Measurements from ENCODE around the gene DCST1. TPM values are rescaled to one million over a fixed set of nuclear protein-coding genes. Genes with fewer than 3 reads are reported as not detected.

Gene DCST1
- total RNA-seq, 2 experiments from 2014 or later = not detected

GRCh38 chr1:155068599-155068998, 35.0 kb downstream of the DCST1 start:
- CTCF ChIA-PET = interaction anchor here (0.6 to 9.1 kb wide), 2 partner anchors 16 to 19 kb away, joined by 3 to 81 read pairs; no protein-coding TSS in a partner anchor
- Mint-ChIP-seq H3K27ac (no peak overlapping the region), H3K9me3 (ENCODE audit: low read depth) (no peaks in the 10 kb centered on the region), H3K4me1 (peaks cover 20% of the 10 kb centered on the region), H3K36me3 (ENCODE audit: low read depth) (peaks cover 4% of the 10 kb centered on the region), H3K27me3 (no peaks in the 10 kb centered on the region), H3K4me3 (no peak overlapping the region)
- DNase-seq (no peak), ATAC-seq (no peak)
- POLR2A ChIA-PET = no interaction called here
- intact Hi-C loops (cut with DNase I, micrococcal nuclease) = no loop called here

GRCh38 chr1:155069551-155070157, 36.0 kb downstream of the DCST1 start:
- no peak overlapping the region for H3K4me3 Mint-ChIP-seq
- H3K36me3 Mint-ChIP-seq (ENCODE audit: low read depth) = peaks cover 4% of the 10 kb centered on the region
- no peaks in the 10 kb centered on the region for H3K27me3 Mint-ChIP-seq
- H3K4me1 Mint-ChIP-seq = peaks cover 22% of the 10 kb centered on the region
- CTCF ChIA-PET = interaction anchor here (0.6 to 9.1 kb wide), 5 partner anchors 10 to 565 kb away, joined by 3 to 81 read pairs (median 5); partner anchors contain the start of gene ADAM15
- H3K27ac Mint-ChIP-seq = no peak overlapping the region
- DNase-seq (no peak), ATAC-seq (no peak)
- intact Hi-C loops (cut with DNase I, micrococcal nuclease) = no loop called here
- POLR2A ChIA-PET = no interaction called here
- H3K9me3 Mint-ChIP-seq (ENCODE audit: low read depth) = no peaks in the 10 kb centered on the region

- intact Hi-C loops (cut with DNase I, micrococcal nuclease) = no loop called here
- Mint-ChIP-seq H3K36me3 (ENCODE audit: low read depth) (peaks cover 4% of the 10 kb centered on the region), H3K4me3 (peak overlapping the region; percentile 39), H3K27me3 (no peaks in the 10 kb centered on the region), H3K27ac (no peak overlapping the region), H3K4me1 (peaks cover 19% of the 10 kb centered on the region), H3K9me3 (ENCODE audit: low read depth) (no peaks in the 10 kb centered on the region)
- DNase-seq (no peak), ATAC-seq (no peak)
- POLR2A ChIA-PET = no interaction called here
- CTCF ChIA-PET = interaction anchor here (0.6 to 9.1 kb wide), 7 partner anchors 8 to 565 kb away, joined by 3 to 81 read pairs (median 5); partner anchors contain the start of genes ADAM15 and KRTCAP2
Observed at GRCh38 chr1:155070158-155070621, 36.6 kb downstream of the DCST1 start.

GRCh38 chr1:155070721-155071569, 37.3 kb downstream of the DCST1 start:
- H3K36me3 Mint-ChIP-seq (ENCODE audit: low read depth) = peaks cover 4% of the 10 kb centered on the region
- peak overlapping the region; percentile 39 for H3K4me3 Mint-ChIP-seq
- H3K9me3 Mint-ChIP-seq (ENCODE audit: low read depth) = no peaks in the 10 kb centered on the region
- ATAC-seq = peak; percentile 95
- intact Hi-C loops (cut with DNase I, micrococcal nuclease) = loop anchor here in 1 of 2 experiments (1.0 kb wide), 2 partner anchors 8 to 14 kb away; partner anchors contain the start of gene EFNA4
- H3K27me3 Mint-ChIP-seq = no peaks in the 10 kb centered on the region
- H3K4me1 Mint-ChIP-seq = peaks cover 19% of the 10 kb centered on the region
- CTCF ChIA-PET = interaction anchor here (1.0 to 9.1 kb wide), 6 partner anchors 9 to 102 kb away, joined by 4 to 81 read pairs (median 5); partner anchors contain the start of genes ADAM15 and KRTCAP2
- H3K27ac Mint-ChIP-seq = no peak overlapping the region
- POLR2A ChIA-PET = no interaction called here
- DNase-seq = peak; percentile 89

- POLR2A ChIA-PET = no interaction called here
- no peak overlapping the region for H3K27ac Mint-ChIP-seq
- DNase-seq (no peak), ATAC-seq (no peak)
- H3K4me3 Mint-ChIP-seq = no peak overlapping the region
- H3K27me3 Mint-ChIP-seq = no peaks in the 10 kb centered on the region
- H3K9me3 Mint-ChIP-seq (ENCODE audit: low read depth) = no peaks in the 10 kb centered on the region
- intact Hi-C loops (cut with DNase I, micrococcal nuclease) = loop anchor here in 1 of 2 experiments (1.0 kb wide), 2 partner anchors 8 to 14 kb away; partner anchors contain the start of gene EFNA4
- H3K4me1 Mint-ChIP-seq = peaks cover 16% of the 10 kb centered on the region
- CTCF ChIA-PET = interaction anchor here (0.6 to 2.0 kb wide), 4 partner anchors 10 to 116 kb away, joined by 3 to 6 read pairs (median 4); partner anchors contain the start of gene PBXIP1
- peaks cover 4% of the 10 kb centered on the region for H3K36me3 Mint-ChIP-seq (ENCODE audit: low read depth)
Observed at GRCh38 chr1:155071701-155072100, 38.1 kb downstream of the DCST1 start.

GRCh38 chr1:155072531-155073289, 39.1 kb downstream of the DCST1 start:
- DNase-seq (no peak), ATAC-seq (no peak)
- H3K27ac Mint-ChIP-seq = no peak overlapping the region
- no peaks in the 10 kb centered on the region for H3K9me3 Mint-ChIP-seq (ENCODE audit: low read depth)
- H3K4me1 Mint-ChIP-seq = peaks cover 18% of the 10 kb centered on the region
- H3K4me3 Mint-ChIP-seq = no peak overlapping the region
- ChIA-PET POLR2A (no interaction called here), CTCF (interaction anchor here (0.9 to 2.0 kb wide), 6 partner anchors 11 to 31 kb away, joined by 3 to 6 read pairs (median 4); no protein-coding TSS in a partner anchor)
- H3K36me3 Mint-ChIP-seq (ENCODE audit: low read depth) = peaks cover 4% of the 10 kb centered on the region
- no peaks in the 10 kb centered on the region for H3K27me3 Mint-ChIP-seq
- intact Hi-C loops (cut with DNase I, micrococcal nuclease) = no loop called here

GRCh38 chr1:155073377-155074242, 40.0 kb downstream of the DCST1 start:
- no peak overlapping the region for H3K4me3 Mint-ChIP-seq
- no peaks in the 10 kb centered on the region for H3K27me3 Mint-ChIP-seq
- peaks cover 2% of the 10 kb centered on the region for H3K36me3 Mint-ChIP-seq (ENCODE audit: low read depth)
- no peaks in the 10 kb centered on the region for H3K9me3 Mint-ChIP-seq (ENCODE audit: low read depth)
- ATAC-seq (peak; percentile 25), DNase-seq (peak; percentile 39)
- ChIA-PET CTCF (interaction anchor here (0.9 to 2.0 kb wide), 5 partner anchors 11 to 32 kb away, joined by 3 to 7 read pairs (median 4); no protein-coding TSS in a partner anchor), POLR2A (no interaction called here)
- peaks cover 24% of the 10 kb centered on the region for H3K4me1 Mint-ChIP-seq
- intact Hi-C loops (cut with DNase I, micrococcal nuclease) = no loop called here
- H3K27ac Mint-ChIP-seq = no peak overlapping the region

GRCh38 chr1:155075535-155075934, 41.9 kb downstream of the DCST1 start:
- POLR2A ChIA-PET = no interaction called here
- CTCF ChIA-PET = interaction anchor here (0.7 to 2.6 kb wide), 5 partner anchors 9 to 855 kb away, joined by 3 to 17 read pairs (median 5); partner anchors contain the start of genes EFNA4, KRTCAP2 and UBAP2L
- no peak overlapping the region for H3K27ac Mint-ChIP-seq
- peaks cover 9% of the 10 kb centered on the region for H3K27me3 Mint-ChIP-seq
- H3K4me3 Mint-ChIP-seq = no peak overlapping the region
- DNase-seq (no peak), ATAC-seq (no peak)
- peaks cover 32% of the 10 kb centered on the region for H3K4me1 Mint-ChIP-seq
- intact Hi-C loops (cut with DNase I, micrococcal nuclease) = no loop called here
- peaks cover 1% of the 10 kb centered on the region for H3K36me3 Mint-ChIP-seq (ENCODE audit: low read depth)
- H3K9me3 Mint-ChIP-seq (ENCODE audit: low read depth) = no peaks in the 10 kb centered on the region

GRCh38 chr1:155076371-155076770, 42.7 kb downstream of the DCST1 start:
- H3K36me3 Mint-ChIP-seq (ENCODE audit: low read depth) = peaks cover 1% of the 10 kb centered on the region
- DNase-seq (no peak), ATAC-seq (no peak)
- peaks cover 36% of the 10 kb centered on the region for H3K4me1 Mint-ChIP-seq
- intact Hi-C loops (cut with DNase I, micrococcal nuclease) = no loop called here
- H3K4me3 Mint-ChIP-seq = no peak overlapping the region
- CTCF ChIA-PET = interaction anchor here (0.8 to 2.6 kb wide), 4 partner anchors 9 to 96 kb away, joined by 3 to 17 read pairs (median 4); partner anchors contain the start of genes ADAM15, EFNA4 and KRTCAP2
- no peak overlapping the region for H3K27ac Mint-ChIP-seq
- H3K27me3 Mint-ChIP-seq = peaks cover 13% of the 10 kb centered on the region
- H3K9me3 Mint-ChIP-seq (ENCODE audit: low read depth) = no peaks in the 10 kb centered on the region
- POLR2A ChIA-PET = no interaction called here

GRCh38 chr1:155077346-155077745, 43.7 kb downstream of the DCST1 start:
- no peaks in the 10 kb centered on the region for H3K9me3 Mint-ChIP-seq (ENCODE audit: low read depth)
- DNase-seq = no peak
- no peak overlapping the region for H3K4me3 Mint-ChIP-seq
- H3K36me3 Mint-ChIP-seq (ENCODE audit: low read depth) = peaks cover 1% of the 10 kb centered on the region
- no peak for ATAC-seq
- H3K27me3 Mint-ChIP-seq = peaks cover 19% of the 10 kb centered on the region
- no peak overlapping the region for H3K27ac Mint-ChIP-seq
- intact Hi-C loops (cut with DNase I, micrococcal nuclease) = no loop called here
- CTCF ChIA-PET = interaction anchor here (1.6 to 2.9 kb wide), 5 partner anchors 8 to 97 kb away, joined by 4 to 20 read pairs (median 15); partner anchors contain the start of genes EFNA4, KRTCAP2 and TRIM46
- POLR2A ChIA-PET = no interaction called here
- peaks cover 42% of the 10 kb centered on the region for H3K4me1 Mint-ChIP-seq

All from activated CD4-positive, alpha-beta T cell treated with anti-CD3 and anti-CD28 coated beads for 36 hours (primary cell).